HFF-Myc (cell line): Measurements from ENCODE around the gene PARD3B.

Experiments used
- DNase-seq: peaks from one replicate; pipeline ENCODE4 v3.0.0-alpha.2; 2011; ENCODE audit warnings: low read depth; ENCODE audit errors: extremely low read depth
- H3K4me3 ChIP-seq: replicated peaks from 2 replicates; pipeline ENCODE4 v1.5.1; 2011; ENCODE audit warnings: low read depth, mild to moderate bottlenecking, control low read depth, low read length
- TF ChIP-seq, protein P1 (sequence below): IDR thresholded peaks from 2 replicates; pipeline ENCODE4 v1.5.1; 2012; ENCODE audit warnings: mild to moderate bottlenecking, low read depth, low read length, control low read depth; ENCODE audit errors: missing control alignments

The PARD3B gene

DNA sequence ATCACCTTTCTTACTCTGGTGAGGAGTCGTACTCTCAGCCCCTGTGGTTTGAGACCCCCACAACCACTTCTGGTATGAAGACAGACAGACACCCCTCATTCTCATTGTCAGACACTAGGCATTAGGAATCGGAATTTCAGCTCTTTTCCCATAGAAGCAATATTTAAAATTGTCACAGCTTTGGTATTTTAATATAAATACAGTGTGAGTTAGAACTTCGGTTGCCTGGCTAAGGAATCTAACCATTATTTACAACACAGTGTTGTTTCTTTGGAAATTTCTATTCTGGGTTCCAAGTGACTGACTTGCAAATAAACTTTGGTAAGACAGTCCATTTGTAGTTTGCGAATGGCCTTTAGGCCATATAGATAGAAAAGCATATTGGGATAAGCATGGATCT is 318.1 kb downstream of the PARD3B start:
- no peak for DNase-seq
- TF ChIP-seq, protein P1, sequence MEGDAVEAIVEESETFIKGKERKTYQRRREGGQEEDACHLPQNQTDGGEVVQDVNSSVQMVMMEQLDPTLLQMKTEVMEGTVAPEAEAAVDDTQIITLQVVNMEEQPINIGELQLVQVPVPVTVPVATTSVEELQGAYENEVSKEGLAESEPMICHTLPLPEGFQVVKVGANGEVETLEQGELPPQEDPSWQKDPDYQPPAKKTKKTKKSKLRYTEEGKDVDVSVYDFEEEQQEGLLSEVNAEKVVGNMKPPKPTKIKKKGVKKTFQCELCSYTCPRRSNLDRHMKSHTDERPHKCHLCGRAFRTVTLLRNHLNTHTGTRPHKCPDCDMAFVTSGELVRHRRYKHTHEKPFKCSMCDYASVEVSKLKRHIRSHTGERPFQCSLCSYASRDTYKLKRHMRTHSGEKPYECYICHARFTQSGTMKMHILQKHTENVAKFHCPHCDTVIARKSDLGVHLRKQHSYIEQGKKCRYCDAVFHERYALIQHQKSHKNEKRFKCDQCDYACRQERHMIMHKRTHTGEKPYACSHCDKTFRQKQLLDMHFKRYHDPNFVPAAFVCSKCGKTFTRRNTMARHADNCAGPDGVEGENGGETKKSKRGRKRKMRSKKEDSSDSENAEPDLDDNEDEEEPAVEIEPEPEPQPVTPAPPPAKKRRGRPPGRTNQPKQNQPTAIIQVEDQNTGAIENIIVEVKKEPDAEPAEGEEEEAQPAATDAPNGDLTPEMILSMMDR, result no peak
- H3K4me3 ChIP-seq, result no peak overlapping the region

DNA sequence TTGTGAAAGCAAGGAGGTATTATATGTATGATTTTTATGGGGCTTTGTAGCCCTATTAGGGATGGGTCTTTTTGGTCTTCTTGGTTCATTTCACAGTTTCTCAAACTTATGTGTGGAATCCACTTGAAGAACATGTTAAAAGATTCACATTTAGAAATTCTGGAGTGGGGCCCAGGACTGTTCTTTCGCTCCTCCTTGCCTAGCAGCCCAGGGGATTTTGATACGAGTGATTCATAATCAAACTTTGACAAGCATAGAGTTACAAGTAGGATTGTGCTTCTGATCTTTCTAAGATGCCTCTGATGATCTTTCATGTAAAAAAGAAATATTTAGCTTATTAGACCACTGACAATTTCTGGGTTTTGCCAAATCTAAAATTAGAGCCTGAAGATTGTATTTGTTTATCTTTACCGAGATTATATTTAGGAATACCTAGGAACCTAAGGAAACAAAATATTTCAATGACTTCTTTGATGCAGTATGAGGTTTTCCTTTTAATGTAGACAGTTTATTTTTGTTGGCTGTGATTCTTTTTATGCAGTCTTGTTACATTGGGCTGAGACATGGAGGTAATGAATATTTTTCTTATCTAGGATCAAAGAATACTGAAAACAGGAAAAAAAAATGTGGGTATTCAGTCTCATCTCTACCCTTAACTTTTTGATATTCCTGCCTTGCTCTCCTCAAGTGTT is 324.0 kb downstream of the PARD3B start:
- H3K4me3 ChIP-seq, result no peak overlapping the region
- no peak for DNase-seq
- TF ChIP-seq, protein P1, result no peak

DNA sequence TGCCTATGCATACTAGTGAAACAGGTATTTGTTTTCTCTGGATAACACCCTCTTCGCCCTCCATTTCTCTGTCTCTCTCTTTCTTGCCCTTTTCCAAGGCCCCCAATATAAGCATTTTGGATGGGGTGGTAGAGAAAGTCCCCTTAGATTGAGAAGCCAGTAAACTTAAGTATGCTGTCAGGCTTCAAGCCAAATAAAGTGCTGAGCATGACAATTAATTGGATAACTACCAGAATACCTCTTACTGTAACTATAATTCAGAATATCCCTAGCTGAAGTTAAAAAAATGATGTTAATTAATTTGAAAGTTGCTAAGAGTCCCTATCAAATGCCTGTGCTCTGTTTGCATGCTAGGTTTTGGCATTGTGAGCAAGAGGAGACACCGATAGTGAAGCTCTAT is 324.8 kb downstream of the PARD3B start:
- TF ChIP-seq, protein P1, result no peak
- no peak for DNase-seq
- H3K4me3 ChIP-seq, result no peak overlapping the region

DNA sequence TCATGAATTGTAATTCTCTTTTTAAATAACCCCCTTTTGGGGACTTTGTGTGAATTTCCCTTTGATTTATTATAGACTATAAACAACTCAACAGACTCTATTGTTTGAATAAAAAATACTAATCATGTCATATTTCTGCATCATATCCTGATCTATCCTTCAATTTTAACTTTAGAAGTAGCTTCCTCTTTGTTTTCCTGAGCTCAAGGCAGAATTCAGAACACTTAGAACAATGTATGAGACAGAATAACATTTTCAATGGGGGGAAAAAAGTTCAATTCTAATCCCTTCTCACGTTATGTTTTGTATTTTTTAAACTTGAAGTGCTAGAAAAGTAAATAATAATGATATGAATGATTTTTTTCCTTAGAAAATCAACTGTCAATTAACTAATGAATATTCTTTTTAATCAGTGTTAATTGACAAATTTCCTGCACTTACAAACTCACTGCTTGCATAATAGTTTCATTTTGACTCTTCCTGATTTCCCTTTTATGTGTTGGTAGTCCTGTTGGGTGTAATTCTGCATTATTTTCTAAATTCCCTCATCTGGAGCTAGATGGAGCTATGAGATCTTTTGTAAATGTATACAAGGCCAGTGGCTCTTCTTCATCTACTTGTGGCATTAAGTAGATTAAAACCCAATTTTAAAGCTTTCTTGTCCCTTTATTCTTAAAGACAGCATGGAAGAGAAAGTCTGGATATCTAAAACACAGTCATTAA is 326.1 kb downstream of the PARD3B start:
- TF ChIP-seq, protein P1, result peak; percentile 19
- no peak overlapping the region for H3K4me3 ChIP-seq
- peak; percentile 24 for DNase-seq

DNA sequence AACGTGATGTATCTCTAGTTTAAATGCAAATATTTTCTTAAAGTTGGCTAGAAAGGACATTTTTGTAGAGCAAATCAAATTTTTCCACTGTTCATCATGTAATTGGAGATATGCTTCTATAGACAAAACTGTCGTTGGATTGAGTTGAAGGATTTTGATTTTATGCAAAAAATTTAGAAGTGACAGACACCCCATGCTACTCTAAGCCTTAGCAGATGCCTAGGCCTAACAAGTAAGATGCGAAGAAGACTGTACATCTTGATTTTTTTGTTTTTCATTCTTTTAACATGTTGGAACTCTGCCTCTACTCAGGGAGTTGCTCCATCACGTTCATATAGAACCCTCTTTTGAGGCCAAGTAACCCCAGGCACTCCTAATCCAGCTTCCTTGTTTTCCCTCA is 331.0 kb downstream of the PARD3B start:
- TF ChIP-seq, protein P1, result no peak
- H3K4me3 ChIP-seq, result no peak overlapping the region
- no peak for DNase-seq

DNA sequence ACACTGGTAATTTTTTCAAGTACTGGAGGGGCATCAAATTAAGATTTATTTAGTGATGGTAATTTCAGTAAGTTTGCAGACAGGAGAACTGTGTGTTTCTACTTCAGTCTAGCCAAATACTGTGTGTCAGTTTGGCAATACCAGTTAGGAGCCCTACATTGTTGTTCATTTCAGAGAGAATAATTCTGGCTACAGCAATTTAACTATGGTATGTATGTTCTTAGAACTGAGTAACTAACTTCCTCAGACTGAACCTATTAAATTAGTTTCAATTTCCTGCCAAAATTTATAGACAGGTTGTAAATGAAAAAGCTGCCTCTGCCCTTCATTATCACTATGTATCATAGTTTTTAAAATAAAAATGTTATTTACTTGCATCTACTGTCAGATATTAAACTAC is 332.4 kb downstream of the PARD3B start:
- no peak for DNase-seq
- TF ChIP-seq, protein P1, result no peak
- H3K4me3 ChIP-seq, result no peak overlapping the region
